Tibial nerve (tissue), 4 donors: Measurements from ENCODE around the gene IL1RN. TPM values are rescaled to one million over a fixed set of nuclear protein-coding genes. Genes with fewer than 3 reads are reported as not detected.

Experiments
- DNase-seq, 2 donors: peaks; one replicate each; pipeline ENCODE4 v3.0.0-alpha.2; 2019; ENCODE audit warnings: low spot score in 2 of 2
- H3K27ac ChIP-seq, 4 donors: fragments of 200-600 bp; sonication (generic) in 3 of 4; one replicate each; pipeline ENCODE4 v1.5.1; 2017 to 2019; ENCODE audit warnings: mild to moderate bottlenecking in 1 of 4
- H3K27me3 ChIP-seq, 2 donors: fragments of 200-600 bp; sonication (generic) in 1 of 2; one replicate each; pipeline versions ENCODE4 v1.5.1 to v1.6.0; 2017 to 2019
- H3K36me3 ChIP-seq, 3 donors: fragments of 200-600 bp; sonication (generic); one replicate each; pipeline ENCODE4 v1.5.1; 2018 to 2019
- H3K4me1 ChIP-seq, 4 donors: fragments of 200-600 bp; sonication (generic) in 3 of 4; one replicate each; pipeline ENCODE4 v1.5.1; 2017 to 2019
- H3K4me3 ChIP-seq, 4 donors: fragments of 200-600 bp; sonication (generic) in 3 of 4; one replicate each; pipeline ENCODE4 v1.5.1; 2017 to 2019; ENCODE audit warnings: mild to moderate bottlenecking in 1 of 4, moderate library complexity in 1 of 4
- H3K9me3 ChIP-seq, 4 donors: fragments of 200-600 bp; sonication (generic) in 3 of 4; one replicate each; pipeline ENCODE4 v1.5.1; 2017 to 2019
- EP300 ChIP-seq, 2 donors: sonication (generic); formaldehyde crosslinking; IDR thresholded peaks; one replicate each; pipeline ENCODE4 v1.6.1; 2017; ENCODE audit warnings: antibody characterized with exemption in 2 of 2, mild to moderate bottlenecking in 1 of 2
- POLR2A ChIP-seq, 2 donors: fragments of 450-650 bp; IDR thresholded peaks; one replicate each; pipeline ENCODE4 v1.6.1; 2017; ENCODE audit warnings: antibody characterized with exemption in 2 of 2, mild to moderate bottlenecking in 2 of 2, moderate library complexity in 2 of 2
- WGBS, 2 donors: methylation state at CpG; one replicate each; pipeline ENCODE4 v1.1.5; 2018; 5-methylcytosine and 5-hydroxymethylcytosine counted together
- total RNA-seq, 4 donors: library from RNA; depleted of rRNA; stranded (reverse); fragments of >200 nt; gene quantifications; one replicate each; pipeline ENCODE4 v1.1.0, GENCODE V29; 2016
- TF ChIP-seq, protein P1 (sequence below), 5 experiments: fragments of 200-600 bp in 3 of 5; fragments of 450-650 bp in 2 of 5; sonication (generic) in 3 of 5; IDR thresholded peaks; one replicate each; pipeline ENCODE4 v1.5.1; 2016 to 2019; ENCODE audit warnings: antibody characterized with exemption in 5 of 5, mild to moderate bottlenecking in 3 of 5, moderate library complexity in 2 of 5

The IL1RN gene
- total RNA-seq, 4 donors from 2014 or later = 0.59 TPM; not detected in 3

DNA sequence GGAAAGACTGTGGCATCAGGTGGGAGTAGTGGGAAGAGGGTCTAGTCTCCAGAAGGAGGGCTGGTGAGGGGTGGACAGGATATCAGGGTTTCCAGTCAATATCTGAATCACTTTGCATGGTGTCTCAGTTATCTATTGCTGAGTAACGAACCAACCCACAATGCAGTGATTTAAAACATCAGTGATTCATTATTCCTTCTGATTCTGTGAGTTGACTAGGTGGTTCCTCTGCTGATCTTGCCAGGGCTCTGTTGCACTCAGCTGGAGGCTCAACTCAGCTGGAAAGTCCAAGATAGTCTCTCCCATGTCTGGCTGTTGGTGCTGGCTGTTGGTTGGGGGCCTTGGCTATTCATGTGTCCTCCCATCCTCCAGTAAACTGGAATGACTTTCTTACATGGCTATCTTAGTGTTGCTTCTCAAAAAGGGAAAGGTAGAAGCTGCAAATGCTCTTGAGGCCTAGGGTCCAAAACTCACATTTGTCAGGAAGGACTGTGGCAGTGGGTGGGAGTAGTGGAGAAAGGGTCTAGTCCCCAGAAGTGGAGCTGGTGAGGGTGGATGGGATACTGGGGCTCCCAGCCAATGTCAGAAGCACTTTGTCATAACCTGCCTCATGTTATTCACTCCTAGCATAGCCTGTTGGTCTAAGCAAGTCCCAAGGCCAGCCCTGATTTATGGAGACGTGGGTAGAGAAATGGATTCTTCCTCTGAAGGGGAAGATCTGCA is 45.7 kb upstream of the IL1RN start:
- no peak overlapping the region for H3K4me3 ChIP-seq
- peaks cover 0 to 13% (median 0%) of the 10 kb centered on the region in 4 donors for H3K4me1 ChIP-seq
- no peaks in the 10 kb centered on the region for H3K36me3 ChIP-seq
- no peak for DNase-seq
- no peaks in the 10 kb centered on the region for H3K27me3 ChIP-seq
- no peaks in the 10 kb centered on the region for H3K9me3 ChIP-seq
- 78 to 89% methylated on average over 2 of the region's 2 CpGs for WGBS, 2 donors
- H3K27ac ChIP-seq = no peak overlapping the region
- TF ChIP-seq POLR2A (IDR thresholded peaks at IDR 0.05) (no peak), EP300 (IDR thresholded peaks at IDR 0.05) (no peak)
- TF ChIP-seq, protein P1, sequence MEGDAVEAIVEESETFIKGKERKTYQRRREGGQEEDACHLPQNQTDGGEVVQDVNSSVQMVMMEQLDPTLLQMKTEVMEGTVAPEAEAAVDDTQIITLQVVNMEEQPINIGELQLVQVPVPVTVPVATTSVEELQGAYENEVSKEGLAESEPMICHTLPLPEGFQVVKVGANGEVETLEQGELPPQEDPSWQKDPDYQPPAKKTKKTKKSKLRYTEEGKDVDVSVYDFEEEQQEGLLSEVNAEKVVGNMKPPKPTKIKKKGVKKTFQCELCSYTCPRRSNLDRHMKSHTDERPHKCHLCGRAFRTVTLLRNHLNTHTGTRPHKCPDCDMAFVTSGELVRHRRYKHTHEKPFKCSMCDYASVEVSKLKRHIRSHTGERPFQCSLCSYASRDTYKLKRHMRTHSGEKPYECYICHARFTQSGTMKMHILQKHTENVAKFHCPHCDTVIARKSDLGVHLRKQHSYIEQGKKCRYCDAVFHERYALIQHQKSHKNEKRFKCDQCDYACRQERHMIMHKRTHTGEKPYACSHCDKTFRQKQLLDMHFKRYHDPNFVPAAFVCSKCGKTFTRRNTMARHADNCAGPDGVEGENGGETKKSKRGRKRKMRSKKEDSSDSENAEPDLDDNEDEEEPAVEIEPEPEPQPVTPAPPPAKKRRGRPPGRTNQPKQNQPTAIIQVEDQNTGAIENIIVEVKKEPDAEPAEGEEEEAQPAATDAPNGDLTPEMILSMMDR (IDR thresholded peaks at IDR 0.05) = no peak

DNA sequence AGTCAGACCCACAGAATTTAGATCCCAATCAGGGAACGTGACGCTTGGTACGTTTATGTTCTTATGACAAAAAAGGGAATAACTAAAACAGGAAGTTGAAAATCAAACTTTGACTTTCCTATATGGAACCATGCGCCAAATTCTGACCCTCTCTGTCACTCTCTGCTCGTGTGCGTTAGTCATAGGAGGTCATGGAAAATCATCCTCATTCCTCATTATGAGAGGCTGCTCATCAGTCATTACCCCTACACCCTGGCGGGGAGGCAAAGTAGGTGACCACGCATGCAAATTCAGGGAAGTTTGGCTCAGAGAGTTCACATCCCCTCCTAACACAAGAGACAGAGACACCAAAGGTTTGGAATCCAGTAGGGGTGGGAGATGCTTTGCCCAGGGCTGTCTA is 44.1 kb upstream of the IL1RN start:
- no peak overlapping the region for H3K4me3 ChIP-seq
- H3K36me3 ChIP-seq = no peaks in the 10 kb centered on the region
- TF ChIP-seq EP300 (IDR thresholded peaks at IDR 0.05) (peak; percentile 16 to 27), POLR2A (IDR thresholded peaks at IDR 0.05) (no peak)
- no peaks in the 10 kb centered on the region for H3K27me3 ChIP-seq
- no peak overlapping the region for H3K27ac ChIP-seq
- 77 to 83% methylated on average over 8 of the region's 8 CpGs for WGBS, 2 donors
- DNase-seq = peak in 1 of 2 donors; percentile 8
- peaks cover 0 to 8% (median 0%) of the 10 kb centered on the region in 4 donors for H3K4me1 ChIP-seq
- H3K9me3 ChIP-seq = no peaks in the 10 kb centered on the region

DNA sequence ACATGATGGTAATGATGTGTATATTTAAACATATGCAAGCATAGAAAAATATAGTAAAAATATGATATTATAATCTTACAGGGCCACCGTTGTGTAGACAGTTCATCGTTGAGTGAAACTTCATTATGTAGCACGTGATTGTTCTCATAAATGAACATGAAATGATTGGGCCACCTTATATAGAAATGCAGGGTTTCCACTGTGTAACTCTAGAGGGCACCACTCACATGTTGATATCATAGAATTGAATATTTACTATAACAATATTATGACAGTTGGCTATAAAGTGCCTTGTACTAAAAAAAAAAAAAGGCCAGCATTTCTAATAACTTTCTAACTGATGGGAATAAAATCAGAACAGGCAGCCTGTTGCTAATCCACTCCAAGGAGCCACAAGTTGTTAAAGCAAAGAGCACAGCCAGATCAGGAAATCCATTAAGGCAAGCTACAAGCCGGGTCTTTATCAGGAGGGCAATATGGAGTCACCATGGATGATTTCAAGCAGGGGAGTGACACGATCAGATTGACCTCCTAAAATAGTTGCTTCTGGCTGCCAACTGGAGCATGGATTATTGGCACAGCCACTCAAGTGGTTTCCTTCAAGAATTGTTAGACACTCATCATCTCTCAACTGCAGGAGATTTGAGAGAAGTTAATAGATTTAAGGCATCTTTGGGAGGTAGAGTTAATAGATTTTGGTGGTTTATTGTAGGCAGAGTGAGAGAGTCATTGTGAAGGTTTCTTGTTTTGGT is 43.0 kb upstream of the IL1RN start:
- WGBS, 2 donors = 51 to 65% methylated on average over 5 of the region's 5 CpGs
- no peaks in the 10 kb centered on the region for H3K27me3 ChIP-seq
- no peak for DNase-seq
- no peak for TF ChIP-seq POLR2A (IDR thresholded peaks at IDR 0.05)
- TF ChIP-seq EP300 (IDR thresholded peaks at IDR 0.05) = no peak
- TF ChIP-seq, protein P1 (IDR thresholded peaks at IDR 0.05) = peak in 1 of 5 experiments; percentile 22
- no peak overlapping the region for H3K4me3 ChIP-seq
- no peak overlapping the region for H3K27ac ChIP-seq
- H3K9me3 ChIP-seq = no peaks in the 10 kb centered on the region
- no peaks in the 10 kb centered on the region for H3K4me1 ChIP-seq
- H3K36me3 ChIP-seq = no peaks in the 10 kb centered on the region

- Histone ChIP-seq H3K27me3 (no peaks in the 10 kb centered on the region), H3K9me3 (no peaks in the 10 kb centered on the region), H3K36me3 (no peaks in the 10 kb centered on the region), H3K4me3 (no peak overlapping the region), H3K4me1 (no peaks in the 10 kb centered on the region), H3K27ac (no peak overlapping the region)
- DNase-seq = no peak
- WGBS, 2 donors = 77 to 83% methylated on average over 2 of the region's 2 CpGs
- TF ChIP-seq POLR2A (IDR thresholded peaks at IDR 0.05) (no peak), EP300 (IDR thresholded peaks at IDR 0.05) (no peak)
- TF ChIP-seq, protein P1 (IDR thresholded peaks at IDR 0.05) = no peak
Measured at GRCh38 chr2:113085542-113085941, 41.9 kb upstream of the IL1RN start.

DNA sequence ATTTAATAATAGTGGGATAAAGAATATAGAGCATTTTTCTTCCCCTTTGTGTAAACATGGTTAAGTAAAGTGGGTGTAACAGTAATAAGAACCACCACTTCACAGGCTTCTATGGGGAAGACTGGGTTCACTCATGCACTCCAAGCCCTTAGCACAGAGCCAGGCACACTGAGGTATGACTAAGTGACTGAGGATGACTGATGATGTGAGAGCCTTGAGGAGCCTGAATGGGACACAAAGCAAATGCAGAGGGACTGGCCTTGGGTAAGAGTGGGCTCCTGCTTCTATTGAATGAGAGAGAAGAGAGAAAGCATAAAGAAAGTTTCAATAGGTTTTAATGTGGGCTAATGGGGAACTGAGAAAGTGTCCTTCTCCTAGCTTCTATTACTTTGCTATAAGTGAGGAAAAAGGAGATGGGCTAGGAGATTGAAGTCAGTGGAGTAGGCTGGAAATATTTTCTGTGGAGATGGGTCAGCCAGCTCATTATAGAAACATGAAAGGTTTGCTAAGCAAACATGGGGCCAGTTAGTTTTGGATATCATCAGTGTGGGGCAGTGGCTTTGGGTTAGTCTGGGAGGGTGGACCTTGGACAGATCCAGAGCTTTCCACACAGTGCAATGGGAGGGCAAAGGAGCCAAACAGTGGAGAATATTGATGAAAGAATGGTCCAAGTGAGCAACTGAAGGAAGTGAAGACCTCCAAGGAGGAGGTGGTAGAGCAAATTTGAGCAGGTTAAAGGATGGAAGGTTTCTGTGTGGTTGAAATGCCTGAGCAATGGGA is 39.0 kb upstream of the IL1RN start:
- H3K4me3 ChIP-seq = no peak overlapping the region
- no peak for DNase-seq
- TF ChIP-seq, protein P1 (IDR thresholded peaks at IDR 0.05) = no peak
- TF ChIP-seq EP300 (IDR thresholded peaks at IDR 0.05) = no peak
- no peak for TF ChIP-seq POLR2A (IDR thresholded peaks at IDR 0.05)
- H3K36me3 ChIP-seq = no peaks in the 10 kb centered on the region
- H3K9me3 ChIP-seq = no peaks in the 10 kb centered on the region
- no peaks in the 10 kb centered on the region for H3K27me3 ChIP-seq
- no peak overlapping the region for H3K27ac ChIP-seq
- H3K4me1 ChIP-seq = no peaks in the 10 kb centered on the region
